ENCODE data around the gene DUSP22. TPM values are rescaled to one million over a fixed set of nuclear protein-coding genes. Genes with fewer than 3 reads are reported as not detected.

DUSP22 gene
- total RNA-seq, 1 donor from 2014 or later, result 61.2 TPM

GRCh38 chr6:343960-344815 lies 51.9 kb downstream of the DUSP22 start:
- Histone ChIP-seq H3K27ac (no peak overlapping the region), H3K9me3 (no peaks in the 10 kb centered on the region), H3K4me3 (no peak overlapping the region), H3K4me1 (no peaks in the 10 kb centered on the region), H3K27me3 (no peaks in the 10 kb centered on the region), H3K36me3 (peaks cover 18% of the 10 kb centered on the region)
- ATAC-seq (no peak), DNase-seq (peak; percentile 65)
- intact Hi-C loops (cut with DNase I), result no loop called here
- no peak for TF ChIP-seq CTCF (IDR thresholded peaks at IDR 0.05)

GRCh38 chr6:344816-345340 lies 52.6 kb downstream of the DUSP22 start:
- no peak overlapping the region for H3K4me3 ChIP-seq
- no peaks in the 10 kb centered on the region for H3K9me3 ChIP-seq
- H3K27me3 ChIP-seq, result no peaks in the 10 kb centered on the region
- ATAC-seq (no peak), DNase-seq (peak; percentile 65)
- H3K4me1 ChIP-seq, result no peaks in the 10 kb centered on the region
- H3K27ac ChIP-seq, result no peak overlapping the region
- intact Hi-C loops (cut with DNase I), result no loop called here
- H3K36me3 ChIP-seq, result peaks cover 22% of the 10 kb centered on the region
- TF ChIP-seq CTCF (IDR thresholded peaks at IDR 0.05), result no peak

GRCh38 chr6:345747-346385 lies 53.6 kb downstream of the DUSP22 start:
- intact Hi-C loops (cut with DNase I), result no loop called here

GRCh38 chr6:346386-347030 lies 54.2 kb downstream of the DUSP22 start:
- no peaks in the 10 kb centered on the region for H3K9me3 ChIP-seq
- ATAC-seq (no peak), DNase-seq (peak; percentile 55)
- intact Hi-C loops (cut with DNase I), result no loop called here
- H3K27ac ChIP-seq, result no peak overlapping the region
- no peak for TF ChIP-seq CTCF (IDR thresholded peaks at IDR 0.05)
- peaks cover 22% of the 10 kb centered on the region for H3K36me3 ChIP-seq
- no peak overlapping the region for H3K4me3 ChIP-seq
- H3K27me3 ChIP-seq, result no peaks in the 10 kb centered on the region
- H3K4me1 ChIP-seq, result no peaks in the 10 kb centered on the region

More at GRCh38 chr6:345747-346385, 53.6 kb downstream of the DUSP22 start:
- ATAC-seq (no peak), DNase-seq (peak; percentile 57)
- no peak for TF ChIP-seq CTCF (IDR thresholded peaks at IDR 0.05)
- no peaks in the 10 kb centered on the region for H3K4me1 ChIP-seq
- no peak overlapping the region for H3K4me3 ChIP-seq
- H3K9me3 ChIP-seq, result no peaks in the 10 kb centered on the region
- peaks cover 22% of the 10 kb centered on the region for H3K36me3 ChIP-seq
- no peak overlapping the region for H3K27ac ChIP-seq
- no peaks in the 10 kb centered on the region for H3K27me3 ChIP-seq

- H3K4me1 ChIP-seq, result no peaks in the 10 kb centered on the region
- no peak overlapping the region for H3K4me3 ChIP-seq
- no peak overlapping the region for H3K27ac ChIP-seq
- intact Hi-C loops (cut with DNase I), result no loop called here
- ATAC-seq, result no peak
- no peaks in the 10 kb centered on the region for H3K9me3 ChIP-seq
- peak; percentile 55 for DNase-seq
- no peak for TF ChIP-seq CTCF (IDR thresholded peaks at IDR 0.05)
- peaks cover 22% of the 10 kb centered on the region for H3K36me3 ChIP-seq
- H3K27me3 ChIP-seq, result no peaks in the 10 kb centered on the region
These were observed 54.9 kb downstream of the DUSP22 start for GRCh38 chr6:347232-347631.
